Neural cell (in vitro differentiated cells): ENCODE data around the gene PLA2G1B. TPM values are rescaled to one million over a fixed set of nuclear protein-coding genes. Genes with fewer than 3 reads are reported as not detected.

Experiments
- H2AFZ ChIP-seq: fragments of 200-600, 300-800 bp; sonication (generic), shearing (Covaris generic); 2 replicates; pipeline ENCODE4 v1.6.0; 2014; ENCODE audit warnings: low read depth, mild to moderate bottlenecking, antibody characterized with exemption, low read length, moderate library complexity
- H3F3A ChIP-seq: fragments of 200-600 bp; shearing (Covaris generic); 2 replicates; pipeline ENCODE4 v1.6.1; 2016; ENCODE audit warnings: mild to moderate bottlenecking, moderate library complexity, mixed read lengths, antibody characterized with exemption, low read length; ENCODE audit not compliant: insufficient read depth, poor library complexity, severe bottlenecking
- H3K27ac ChIP-seq: fragments of 200-600, 300-800 bp; sonication (generic), shearing (Covaris generic); 2 replicates; pipeline ENCODE4 v1.5.1; 2014; ENCODE audit warnings: mild to moderate bottlenecking, low read length, moderate library complexity
- H3K27me3 ChIP-seq: fragments of 300-800, 200-600 bp; sonication (generic), shearing (Covaris generic); 2 replicates; pipeline ENCODE4 v1.6.0; 2014; ENCODE audit warnings: mild to moderate bottlenecking, low read depth, low read length, moderate library complexity; ENCODE audit not compliant: insufficient read depth
- H3K36me3 ChIP-seq: fragments of 300-800, 200-600 bp; sonication (generic), shearing (Covaris generic); 2 replicates; pipeline ENCODE4 v1.5.1; 2014; ENCODE audit warnings: mild to moderate bottlenecking, antibody characterized with exemption, low read length, moderate library complexity; ENCODE audit not compliant: insufficient read depth
- H3K4me2 ChIP-seq: fragments of 300-800, 200-600 bp; sonication (generic), shearing (Covaris generic); 2 replicates; pipeline ENCODE4 v1.6.0; 2014; ENCODE audit warnings: mild to moderate bottlenecking, low read length
- H3K4me3 ChIP-seq: fragments of 300-800, 200-600 bp; sonication (generic), shearing (Covaris generic); 2 replicates; pipeline ENCODE4 v1.5.1; 2014; ENCODE audit warnings: mild to moderate bottlenecking, low read length, moderate library complexity
- H3K79me2 ChIP-seq: fragments of 200-600 bp; shearing (Covaris generic); replicated peaks from 2 replicates; pipeline ENCODE4 v1.6.0; 2014; ENCODE audit warnings: mild to moderate bottlenecking, low read length, moderate library complexity; ENCODE audit not compliant: insufficient read depth
- H3K9ac ChIP-seq: fragments of 300-800, 200-600 bp; sonication (generic), shearing (Covaris generic); 2 replicates; pipeline ENCODE4 v1.6.1; 2016; ENCODE audit warnings: mild to moderate bottlenecking, low read length, mixed read lengths
- H3K9me2 ChIP-seq: fragments of 200-600 bp; shearing (Covaris generic); 2 replicates; pipeline ENCODE4 v1.6.1; 2016; ENCODE audit warnings: mild to moderate bottlenecking, low read length, mixed read lengths; ENCODE audit not compliant: insufficient read depth
- H3K9me3 ChIP-seq: fragments of 200-600, 300-800 bp; sonication (generic), shearing (Covaris generic); 2 replicates; pipeline ENCODE4 v1.6.1; 2016; ENCODE audit warnings: mild to moderate bottlenecking, mixed run types, low read length, moderate library complexity, mixed read lengths
- H4K20me1 ChIP-seq: fragments of 200-600 bp; shearing (Covaris generic); 2 replicates; pipeline ENCODE4 v1.6.1; 2016; ENCODE audit warnings: mild to moderate bottlenecking, mixed run types; ENCODE audit not compliant: insufficient read depth
- EP300 ChIP-seq: fragments of 450-650 bp; conservative IDR thresholded peaks from 2 replicates; pipeline ENCODE4 v1.6.1; 2014; ENCODE audit warnings: antibody characterized with exemption, mild to moderate bottlenecking, moderate library complexity; ENCODE audit not compliant: poor library complexity, severe bottlenecking
- EZH2 ChIP-seq: fragments of 200-600, 300-800 bp; shearing (Covaris generic), sonication (generic); IDR thresholded peaks from 2 replicates; pipeline ENCODE4 v1.6.1; 2014; ENCODE audit warnings: antibody characterized with exemption, low read length, borderline replicate concordance, mild to moderate bottlenecking; ENCODE audit not compliant: insufficient read depth, poor library complexity, severe bottlenecking
- MXI1 ChIP-seq: fragments of 450-650 bp; conservative IDR thresholded peaks from 2 replicates; pipeline ENCODE4 v1.6.1; 2014; ENCODE audit warnings: antibody characterized with exemption, mild to moderate bottlenecking; ENCODE audit not compliant: poor library complexity, severe bottlenecking
- POLR2AphosphoS5 ChIP-seq: IDR thresholded peaks from 2 replicates; pipeline ENCODE4 v1.6.1; 2012
- RAD21 ChIP-seq: fragments of 450-650 bp; conservative IDR thresholded peaks from 2 replicates; pipeline ENCODE4 v1.6.1; 2014; ENCODE audit warnings: antibody characterized with exemption, mild to moderate bottlenecking, moderate library complexity
- SMC3 ChIP-seq: fragments of 450-650 bp; conservative IDR thresholded peaks from 2 replicates; pipeline ENCODE4 v1.6.1; 2014; ENCODE audit warnings: antibody characterized with exemption, mild to moderate bottlenecking, moderate library complexity; ENCODE audit not compliant: poor library complexity
- TAF1 ChIP-seq: IDR thresholded peaks from 2 replicates; pipeline ENCODE4 v1.6.1; 2012; ENCODE audit warnings: low read depth
- polyA plus RNA-seq: library from polyadenylated mRNA; depleted of rRNA; stranded (reverse); fragments of >200 nt; gene quantifications from 2 replicates; pipeline ENCODE4 v1.2.3, GENCODE V29; 2014
- TF ChIP-seq, protein P1 (sequence below): fragments of 450-650 bp; IDR thresholded peaks from 2 replicates; pipeline ENCODE4 v1.5.1; 2014; ENCODE audit warnings: antibody characterized with exemption, mild to moderate bottlenecking, moderate library complexity; ENCODE audit not compliant: poor library complexity, severe bottlenecking
- TF ChIP-seq, protein P2 (sequence below): IDR thresholded peaks from 2 replicates; pipeline ENCODE4 v1.6.1; 2012; ENCODE audit warnings: borderline replicate concordance

PLA2G1B gene
- polyA plus RNA-seq, 1 donor from 2014 or later: not detected

DNA sequence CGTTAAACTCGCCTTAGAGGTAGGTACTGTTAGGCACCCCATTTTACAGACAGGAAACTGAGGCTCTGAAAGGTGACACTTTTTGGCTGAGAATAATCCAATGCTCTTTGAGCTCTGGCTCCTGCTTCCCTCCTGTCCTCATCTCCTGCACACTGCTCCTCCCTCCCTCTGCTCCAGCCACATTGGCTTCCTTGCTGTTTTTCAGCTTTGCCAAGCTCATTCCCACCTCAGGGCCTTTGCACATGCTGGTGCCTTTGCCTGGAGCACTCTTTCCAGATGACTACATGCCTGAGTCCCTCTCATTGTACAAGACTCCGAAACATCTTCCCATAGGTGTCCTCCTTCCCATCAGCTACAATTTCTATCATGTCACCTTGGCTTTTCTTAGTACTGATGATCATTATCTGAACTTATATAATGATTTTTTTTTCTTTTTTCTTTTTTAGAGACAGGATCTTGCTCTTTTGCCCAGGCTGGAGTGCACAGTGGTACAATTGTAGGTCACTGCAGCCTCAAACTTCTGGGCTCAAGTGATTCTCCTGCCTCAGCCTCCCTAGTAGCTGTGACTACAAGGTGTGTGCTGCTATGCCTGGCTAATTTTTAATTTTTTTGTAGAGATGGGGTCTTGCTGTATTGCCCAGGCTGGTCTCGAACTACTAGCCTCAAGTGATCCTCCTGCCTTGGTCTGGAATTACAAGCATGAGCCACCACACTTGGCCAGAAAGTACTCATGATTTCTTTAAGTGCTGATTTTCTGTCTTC lies 26.2 kb upstream of the PLA2G1B start:
- peaks cover 17% of the 10 kb centered on the region for H3K36me3 ChIP-seq

DNA sequence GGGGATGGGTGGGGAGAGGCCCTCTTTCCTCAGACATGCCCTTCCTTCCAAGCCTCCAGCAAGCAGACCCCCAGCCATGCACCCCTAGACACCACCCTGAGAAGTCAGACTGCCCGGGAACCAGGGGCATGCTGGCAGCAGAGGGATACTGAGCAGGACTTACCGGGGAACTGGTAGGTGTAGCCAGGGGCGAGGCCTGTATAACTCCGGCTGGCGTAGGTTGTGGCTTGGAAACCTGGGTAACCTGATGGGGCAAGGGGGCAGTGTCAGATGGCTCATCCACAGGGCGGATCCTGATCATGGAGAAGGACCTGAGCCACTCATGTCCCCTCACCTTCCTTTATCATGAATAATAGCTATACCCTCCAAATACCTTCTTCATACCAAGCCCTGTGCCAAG lies 25.6 kb upstream of the PLA2G1B start:
- Histone ChIP-seq H2AFZ (no peak overlapping the region), H4K20me1 (no peaks in the 10 kb centered on the region), H3K27ac (no peak overlapping the region), H3F3A (no peaks in the 10 kb centered on the region), H3K27me3 (no peaks in the 10 kb centered on the region), H3K9me2 (no peaks in the 10 kb centered on the region), H3K79me2 (peaks cover 5% of the 10 kb centered on the region), H3K4me3 (no peak overlapping the region), H3K36me3 (peaks cover 17% of the 10 kb centered on the region), H3K9ac (no peak overlapping the region), H3K4me2 (no peak overlapping the region), H3K9me3 (no peaks in the 10 kb centered on the region)
- TF ChIP-seq EP300: no peak

More for the DNA sequence above, 26.2 kb upstream of the PLA2G1B start:
- Histone ChIP-seq H3K4me3 (no peak overlapping the region), H3F3A (no peaks in the 10 kb centered on the region), H3K9me2 (no peaks in the 10 kb centered on the region), H3K9ac (no peak overlapping the region), H3K4me2 (no peak overlapping the region), H2AFZ (no peak overlapping the region), H3K9me3 (no peaks in the 10 kb centered on the region), H3K27ac (no peak overlapping the region), H4K20me1 (no peaks in the 10 kb centered on the region), H3K27me3 (no peaks in the 10 kb centered on the region), H3K79me2 (peaks cover 5% of the 10 kb centered on the region)
- no peak for TF ChIP-seq MXI1
- no peak for TF ChIP-seq TAF1
- TF ChIP-seq POLR2AphosphoS5: no peak
- TF ChIP-seq, protein P1, sequence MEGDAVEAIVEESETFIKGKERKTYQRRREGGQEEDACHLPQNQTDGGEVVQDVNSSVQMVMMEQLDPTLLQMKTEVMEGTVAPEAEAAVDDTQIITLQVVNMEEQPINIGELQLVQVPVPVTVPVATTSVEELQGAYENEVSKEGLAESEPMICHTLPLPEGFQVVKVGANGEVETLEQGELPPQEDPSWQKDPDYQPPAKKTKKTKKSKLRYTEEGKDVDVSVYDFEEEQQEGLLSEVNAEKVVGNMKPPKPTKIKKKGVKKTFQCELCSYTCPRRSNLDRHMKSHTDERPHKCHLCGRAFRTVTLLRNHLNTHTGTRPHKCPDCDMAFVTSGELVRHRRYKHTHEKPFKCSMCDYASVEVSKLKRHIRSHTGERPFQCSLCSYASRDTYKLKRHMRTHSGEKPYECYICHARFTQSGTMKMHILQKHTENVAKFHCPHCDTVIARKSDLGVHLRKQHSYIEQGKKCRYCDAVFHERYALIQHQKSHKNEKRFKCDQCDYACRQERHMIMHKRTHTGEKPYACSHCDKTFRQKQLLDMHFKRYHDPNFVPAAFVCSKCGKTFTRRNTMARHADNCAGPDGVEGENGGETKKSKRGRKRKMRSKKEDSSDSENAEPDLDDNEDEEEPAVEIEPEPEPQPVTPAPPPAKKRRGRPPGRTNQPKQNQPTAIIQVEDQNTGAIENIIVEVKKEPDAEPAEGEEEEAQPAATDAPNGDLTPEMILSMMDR: no peak
- TF ChIP-seq RAD21: no peak
- TF ChIP-seq EZH2: no peak
- TF ChIP-seq, protein P2, sequence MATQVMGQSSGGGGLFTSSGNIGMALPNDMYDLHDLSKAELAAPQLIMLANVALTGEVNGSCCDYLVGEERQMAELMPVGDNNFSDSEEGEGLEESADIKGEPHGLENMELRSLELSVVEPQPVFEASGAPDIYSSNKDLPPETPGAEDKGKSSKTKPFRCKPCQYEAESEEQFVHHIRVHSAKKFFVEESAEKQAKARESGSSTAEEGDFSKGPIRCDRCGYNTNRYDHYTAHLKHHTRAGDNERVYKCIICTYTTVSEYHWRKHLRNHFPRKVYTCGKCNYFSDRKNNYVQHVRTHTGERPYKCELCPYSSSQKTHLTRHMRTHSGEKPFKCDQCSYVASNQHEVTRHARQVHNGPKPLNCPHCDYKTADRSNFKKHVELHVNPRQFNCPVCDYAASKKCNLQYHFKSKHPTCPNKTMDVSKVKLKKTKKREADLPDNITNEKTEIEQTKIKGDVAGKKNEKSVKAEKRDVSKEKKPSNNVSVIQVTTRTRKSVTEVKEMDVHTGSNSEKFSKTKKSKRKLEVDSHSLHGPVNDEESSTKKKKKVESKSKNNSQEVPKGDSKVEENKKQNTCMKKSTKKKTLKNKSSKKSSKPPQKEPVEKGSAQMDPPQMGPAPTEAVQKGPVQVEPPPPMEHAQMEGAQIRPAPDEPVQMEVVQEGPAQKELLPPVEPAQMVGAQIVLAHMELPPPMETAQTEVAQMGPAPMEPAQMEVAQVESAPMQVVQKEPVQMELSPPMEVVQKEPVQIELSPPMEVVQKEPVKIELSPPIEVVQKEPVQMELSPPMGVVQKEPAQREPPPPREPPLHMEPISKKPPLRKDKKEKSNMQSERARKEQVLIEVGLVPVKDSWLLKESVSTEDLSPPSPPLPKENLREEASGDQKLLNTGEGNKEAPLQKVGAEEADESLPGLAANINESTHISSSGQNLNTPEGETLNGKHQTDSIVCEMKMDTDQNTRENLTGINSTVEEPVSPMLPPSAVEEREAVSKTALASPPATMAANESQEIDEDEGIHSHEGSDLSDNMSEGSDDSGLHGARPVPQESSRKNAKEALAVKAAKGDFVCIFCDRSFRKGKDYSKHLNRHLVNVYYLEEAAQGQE: no peak
- no peak for TF ChIP-seq EP300
- TF ChIP-seq SMC3: no peak
